Astrocyte of the cerebellum (primary cell): ENCODE measurements around the gene HEG1.

Experiments used
- DNase-seq: peaks from one replicate; pipeline ENCODE4 v3.0.0-alpha.2; 2011; ENCODE audit warnings: low read depth
- H3K4me3 ChIP-seq: 2 replicates; pipeline ENCODE4 v1.5.1; 2011; ENCODE audit warnings: mild to moderate bottlenecking, low read depth, low read length, moderate library complexity
- CTCF ChIP-seq: IDR thresholded peaks from 2 replicates; pipeline ENCODE4 v1.5.1; 2012; ENCODE audit warnings: low read length, low read depth, moderate library complexity, mild to moderate bottlenecking; ENCODE audit errors: missing control alignments
- in situ Hi-C: cut with HindIII; loops from 2 replicates; pipeline ENCODE4 v1.10.0; 2017; ENCODE audit warnings: low sequenced_read_pairs

HEG1 gene

GRCh38 chr3:125051715-125052581 lies 3.8 kb downstream of the HEG1 start:
- in situ Hi-C loops, result no loop called here
- TF ChIP-seq CTCF, result no peak
- peak overlapping the region; percentile 91 for H3K4me3 ChIP-seq
- DNase-seq, result peak; percentile 68

- no peak for DNase-seq
- H3K4me3 ChIP-seq, result peak overlapping the region; percentile 91
- no peak for TF ChIP-seq CTCF
- in situ Hi-C loops, result no loop called here
These were observed 4.6 kb downstream of the HEG1 start for GRCh38 chr3:125051205-125051604.

DNA sequence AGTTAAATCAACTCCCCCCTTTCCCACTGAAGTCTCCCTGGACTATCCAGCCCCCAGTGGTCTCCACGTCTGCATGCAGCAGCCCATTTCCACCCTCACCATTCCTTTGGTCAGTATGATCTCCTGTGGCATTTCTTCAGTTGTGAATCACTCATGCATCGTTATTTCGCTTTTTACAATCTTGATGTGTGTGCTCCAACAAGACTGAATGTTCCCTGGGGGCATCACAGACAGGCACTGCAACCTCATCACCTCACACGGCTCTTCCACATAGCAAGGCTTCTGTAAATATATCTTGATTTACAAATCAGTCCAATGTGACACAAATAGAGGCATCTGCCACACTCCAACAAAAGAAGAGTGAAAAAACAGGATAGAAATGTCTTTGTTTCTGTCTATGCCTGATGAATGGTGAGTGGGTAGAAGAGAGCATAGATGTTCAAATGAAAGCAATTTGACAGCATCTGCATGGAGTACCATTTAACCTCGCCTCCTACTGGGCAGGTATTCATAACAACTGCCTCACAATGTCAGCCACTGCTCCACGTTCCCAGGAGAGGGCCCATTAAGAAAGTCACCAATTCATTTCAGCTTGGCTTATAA lies 5.2 kb downstream of the HEG1 start:
- no peak for TF ChIP-seq CTCF
- no peak overlapping the region for H3K4me3 ChIP-seq
- in situ Hi-C loops, result no loop called here
- no peak for DNase-seq

DNA sequence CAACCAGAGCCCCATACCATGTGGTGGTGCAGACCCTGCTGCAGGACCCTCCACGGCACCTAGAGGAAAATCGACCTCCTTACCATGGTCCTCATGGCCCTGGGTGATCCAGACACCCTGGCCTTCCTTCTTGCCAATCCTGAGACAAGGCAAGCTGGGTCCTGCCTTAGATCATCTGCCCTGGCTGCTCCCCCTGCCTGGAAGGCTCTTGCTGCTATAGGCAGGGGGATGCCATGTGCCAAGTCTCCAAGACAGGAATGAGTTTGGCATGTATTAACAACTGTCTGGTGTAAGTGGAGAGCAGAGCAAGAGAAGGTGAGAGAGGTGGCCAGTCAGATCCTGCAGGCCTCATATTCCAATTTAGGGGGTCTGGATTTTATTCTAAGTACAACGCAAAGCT lies 7.5 kb downstream of the HEG1 start:
- no peak overlapping the region for H3K4me3 ChIP-seq
- no peak for TF ChIP-seq CTCF
- in situ Hi-C loops, result no loop called here
- no peak for DNase-seq

DNA sequence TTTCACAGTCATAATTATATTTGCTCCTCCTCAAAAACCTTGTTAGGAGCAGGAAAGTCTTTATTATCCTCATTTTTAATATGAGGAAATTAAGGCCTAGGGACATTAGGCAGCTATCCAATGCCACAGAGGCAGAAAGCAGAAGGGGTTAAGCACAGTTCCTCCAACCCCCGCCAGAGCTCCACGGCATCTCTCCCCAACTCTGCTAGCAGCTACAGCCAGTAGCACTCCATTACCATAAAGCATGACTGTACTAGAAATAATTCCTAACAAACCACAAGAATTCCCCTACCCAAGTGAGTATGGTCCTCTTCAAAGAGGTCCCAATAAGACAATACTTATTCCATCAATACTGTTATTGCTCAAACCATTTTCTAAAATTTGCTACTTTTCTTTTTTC lies 9.8 kb downstream of the HEG1 start:
- in situ Hi-C loops, result no loop called here
- TF ChIP-seq CTCF, result peak; percentile 59
- peak; percentile 76 for DNase-seq
- H3K4me3 ChIP-seq, result no peak overlapping the region

GRCh38 chr3:125045194-125045593 lies 10.6 kb downstream of the HEG1 start:
- in situ Hi-C loops, result no loop called here
- no peak for DNase-seq
- H3K4me3 ChIP-seq, result no peak overlapping the region
- TF ChIP-seq CTCF, result no peak
